HG03097 (cell line): Measurements from ENCODE around the gene TMEM232.
"Not testable (repeated sequence)": the region's sequence is repeated elsewhere in the genome, so short reads cannot be mapped to it uniquely, and the experiment has no call there.

Source experiments
- ATAC-seq: cut with Tn5 transposase; IDR thresholded peaks from one replicate; pipeline ENCODE4 v1.9.1; 2021; ENCODE audit not compliant: unreplicated experiment, low FRiP score

The TMEM232 gene

DNA sequence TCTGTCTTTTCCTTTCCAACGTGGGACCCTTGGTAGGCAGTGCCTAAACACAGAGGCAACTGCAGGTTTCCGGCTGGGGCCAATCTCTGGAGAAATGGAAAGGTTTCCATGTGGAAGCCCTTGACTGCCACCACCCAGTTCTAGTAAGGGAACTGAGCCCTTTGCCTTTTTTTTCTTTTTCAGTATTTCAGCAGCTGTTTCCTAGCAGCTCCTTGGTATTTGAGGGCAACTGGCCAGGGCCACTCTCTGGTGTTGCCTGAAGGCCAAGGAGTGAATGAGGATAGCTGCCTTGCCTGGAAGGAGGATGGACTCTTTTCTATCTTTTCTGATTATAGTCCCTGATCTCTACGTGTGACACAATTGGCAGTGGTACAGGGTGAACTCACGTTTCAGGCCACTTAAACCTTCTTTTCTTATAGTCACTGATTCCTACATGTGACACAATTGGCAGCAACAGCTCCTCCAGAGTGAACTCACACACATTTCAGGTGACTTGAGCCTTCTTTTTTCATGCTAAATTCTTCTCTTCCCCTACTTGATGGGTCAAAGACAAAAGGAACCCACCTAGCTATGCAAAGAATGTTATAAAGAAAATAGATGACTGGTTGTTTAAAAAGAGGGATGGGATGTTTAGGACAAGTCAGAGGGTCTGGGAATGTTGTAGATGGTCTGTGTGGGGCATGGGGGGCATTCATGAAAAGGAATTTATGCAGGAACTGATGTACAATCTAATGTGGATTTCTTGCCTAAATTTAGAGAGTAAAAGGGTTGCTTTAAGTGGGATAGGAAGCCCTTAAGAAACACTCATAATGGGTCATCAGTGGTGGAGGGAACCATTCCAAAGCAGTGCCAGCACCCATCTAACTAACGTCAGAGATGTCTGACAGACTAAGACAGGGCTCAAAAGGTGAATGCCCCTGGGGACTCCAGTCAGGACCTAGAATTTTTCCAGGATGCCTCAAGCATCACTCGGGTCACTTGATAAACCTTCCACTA is 190.1 kb downstream of the TMEM232 start:
- ATAC-seq, result no peak

DNA sequence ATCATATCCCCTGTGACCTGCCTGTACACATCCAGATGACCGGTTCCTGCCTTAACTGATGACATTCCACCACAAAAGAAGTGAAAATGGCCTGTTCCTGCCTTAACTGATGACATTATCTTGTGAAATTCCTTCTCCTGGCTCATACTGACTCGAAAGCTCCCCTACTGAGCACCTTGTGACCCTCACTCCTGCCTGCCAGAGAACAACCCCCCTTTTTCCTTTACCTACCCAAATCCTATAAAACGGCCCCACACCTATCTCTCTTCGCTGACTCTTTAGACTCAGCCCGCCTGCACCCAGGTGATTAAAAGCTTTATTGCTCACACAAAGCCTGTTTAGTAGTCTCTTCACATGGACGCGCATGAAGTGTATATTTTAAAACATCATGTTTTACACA is 191.3 kb downstream of the TMEM232 start:
- not testable (repeated sequence) for ATAC-seq

DNA sequence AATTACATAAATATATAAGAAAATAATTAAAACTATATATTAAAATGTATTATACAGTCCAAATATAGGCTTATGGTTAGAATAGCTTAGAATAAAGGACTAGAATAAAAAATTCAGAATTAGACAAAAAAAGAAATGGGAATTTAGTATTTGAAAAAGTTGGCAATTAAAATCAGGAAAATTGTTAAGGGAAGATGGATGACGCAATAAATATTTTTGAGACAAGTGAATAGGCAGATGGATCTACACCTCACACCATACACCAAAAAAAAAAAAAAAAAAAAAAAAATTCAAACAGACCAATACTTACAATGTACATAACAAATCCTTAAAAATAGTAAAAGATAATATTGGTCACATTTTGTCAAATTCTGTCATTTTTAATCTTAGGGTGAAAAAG is 200.7 kb downstream of the TMEM232 start:
- ATAC-seq, result no peak

DNA sequence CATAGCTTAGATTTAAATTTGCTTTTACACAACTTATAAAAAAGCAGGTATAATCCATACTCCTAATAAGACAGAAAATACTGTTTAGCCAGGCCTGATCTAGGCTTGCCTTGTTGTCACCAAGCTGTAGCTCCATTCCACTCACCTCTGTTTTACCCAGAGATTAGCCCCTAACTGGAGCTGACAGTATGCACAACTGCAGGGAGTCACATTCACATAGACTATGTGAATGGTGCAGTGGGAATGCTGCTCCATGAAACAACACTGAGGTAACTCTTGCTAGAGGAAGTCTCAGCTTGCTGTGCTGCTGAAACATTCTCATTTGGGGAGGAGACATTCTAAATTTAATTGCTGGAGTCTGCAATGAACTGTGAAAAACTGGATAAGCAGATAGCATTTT is 209.1 kb downstream of the TMEM232 start:
- no peak for ATAC-seq

DNA sequence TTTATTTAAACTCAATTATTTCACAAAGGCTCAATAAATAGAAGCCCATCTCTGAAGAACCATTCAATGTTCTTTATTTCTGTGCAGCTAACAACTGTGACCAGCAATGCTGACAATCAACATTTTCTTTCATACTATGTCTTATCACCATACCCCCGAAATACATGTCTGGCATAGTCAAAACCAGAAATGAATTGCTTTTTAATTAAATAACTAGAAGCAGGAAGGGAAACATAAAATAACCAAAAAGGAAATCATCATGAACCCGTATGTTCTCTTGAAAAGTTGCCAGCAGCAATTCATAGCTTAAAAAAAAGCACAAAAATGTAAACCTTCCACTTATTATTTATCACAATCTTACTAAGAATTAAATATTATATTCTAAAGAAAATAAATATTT is 212.4 kb downstream of the TMEM232 start:
- no peak for ATAC-seq

DNA sequence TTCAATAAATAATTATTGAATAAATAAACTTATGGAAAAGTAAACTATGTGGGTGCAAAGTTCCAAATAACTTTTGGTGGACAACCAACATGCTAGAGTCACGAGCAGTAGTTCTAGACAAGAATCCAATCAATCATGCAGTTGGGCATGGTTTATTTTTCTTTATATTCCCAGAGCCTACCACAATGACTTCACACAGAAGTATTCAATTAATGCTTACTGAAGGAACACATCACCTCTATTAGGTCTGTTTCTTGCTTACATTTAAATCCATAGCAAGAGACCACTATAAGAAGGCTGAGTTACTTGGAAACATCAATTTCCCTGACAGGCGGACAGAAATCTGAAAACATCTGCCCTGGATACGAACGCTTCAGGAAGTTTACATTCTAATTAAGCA is 214.2 kb downstream of the TMEM232 start:
- ATAC-seq, result no peak

DNA sequence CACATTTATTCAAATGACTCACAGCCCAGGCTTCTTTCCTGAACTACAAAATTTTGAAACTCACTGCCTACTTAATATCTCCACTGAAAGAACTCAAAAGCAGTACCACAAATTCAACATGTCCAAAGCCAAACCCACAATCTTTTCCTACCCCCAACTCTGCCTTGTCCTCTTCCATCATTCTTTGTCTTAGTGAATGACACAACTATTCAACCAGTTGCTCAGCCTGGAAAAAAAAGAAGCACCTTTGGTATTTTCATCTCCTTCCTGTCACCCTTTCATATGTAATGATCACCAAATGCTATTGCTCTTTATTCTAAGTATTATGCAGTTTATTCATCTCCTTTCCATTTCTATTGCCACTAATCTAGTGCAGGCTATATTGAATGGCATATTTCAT is 216.3 kb downstream of the TMEM232 start:
- no peak for ATAC-seq

DNA sequence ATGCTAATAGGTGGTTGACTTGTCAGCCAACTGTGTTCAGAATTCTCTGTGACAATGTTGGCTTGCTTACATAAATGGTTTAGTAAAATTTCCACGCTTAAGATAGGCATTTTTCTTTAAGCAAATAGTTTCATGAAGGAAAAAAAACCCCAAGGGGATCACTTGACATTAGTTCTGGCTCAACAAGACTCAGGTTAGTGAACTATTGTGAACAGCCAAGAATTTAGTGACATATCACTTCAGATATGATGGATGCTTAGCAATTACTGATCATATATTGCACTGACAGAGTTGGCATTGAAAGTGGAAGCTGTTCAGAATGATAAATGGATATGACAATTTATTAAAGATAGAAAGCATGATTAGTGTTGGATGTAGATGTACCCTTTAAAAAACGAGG is 218.5 kb downstream of the TMEM232 start:
- no peak for ATAC-seq

DNA sequence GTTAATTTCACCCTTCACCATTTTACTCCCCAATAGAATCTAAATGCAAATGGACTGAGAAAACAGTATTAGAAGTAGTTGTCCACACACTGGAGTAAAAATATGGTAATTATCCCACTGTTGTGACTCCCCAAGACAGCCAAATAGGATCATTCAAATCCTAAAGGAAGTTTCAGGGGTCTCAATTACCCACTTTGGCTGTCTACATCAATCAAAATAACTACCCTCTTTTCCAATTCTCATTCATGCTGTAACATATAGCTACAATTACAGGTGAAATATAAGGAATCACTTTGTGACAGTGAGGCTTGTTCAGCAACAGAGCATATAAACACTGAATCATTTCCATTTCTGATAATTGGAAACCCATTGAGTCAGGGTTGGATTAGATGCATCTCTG is 220.1 kb downstream of the TMEM232 start:
- no peak for ATAC-seq

DNA sequence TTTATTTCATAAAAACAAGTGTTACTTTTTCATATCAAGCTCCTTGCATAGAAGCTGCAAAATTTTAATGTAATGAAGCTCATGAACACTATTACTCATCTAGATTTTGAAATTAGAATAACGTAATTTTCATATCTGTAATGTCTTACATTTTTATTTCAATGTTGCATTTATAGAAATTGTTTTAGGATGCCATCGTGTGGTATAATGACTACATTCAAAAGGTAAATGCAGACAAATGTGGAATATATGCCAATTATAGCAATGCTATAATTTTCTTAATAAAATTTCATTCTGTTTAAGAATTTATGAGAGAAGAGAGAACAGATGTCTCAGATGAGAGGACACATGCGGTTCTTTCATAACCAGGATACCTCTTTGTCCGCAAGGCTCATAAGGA is 230.2 kb downstream of the TMEM232 start:
- ATAC-seq, result no peak

DNA sequence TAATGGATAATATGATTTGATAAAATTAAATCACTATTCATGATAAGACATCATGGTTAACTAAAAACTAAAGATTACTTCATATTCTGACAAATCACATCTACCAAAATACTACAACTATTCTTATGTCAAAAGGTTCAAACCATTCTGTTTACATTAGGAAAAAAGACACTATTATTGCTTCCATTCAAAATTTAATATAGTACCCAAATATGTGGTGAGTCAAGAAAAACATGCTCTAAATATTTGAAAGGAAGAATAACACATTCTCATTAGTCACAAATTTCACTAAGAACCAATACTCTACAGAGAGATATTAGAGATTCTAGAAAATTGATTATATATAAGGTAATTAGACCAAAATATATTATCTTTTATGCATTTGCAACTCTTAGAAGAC is 234.0 kb downstream of the TMEM232 start:
- ATAC-seq, result no peak

DNA sequence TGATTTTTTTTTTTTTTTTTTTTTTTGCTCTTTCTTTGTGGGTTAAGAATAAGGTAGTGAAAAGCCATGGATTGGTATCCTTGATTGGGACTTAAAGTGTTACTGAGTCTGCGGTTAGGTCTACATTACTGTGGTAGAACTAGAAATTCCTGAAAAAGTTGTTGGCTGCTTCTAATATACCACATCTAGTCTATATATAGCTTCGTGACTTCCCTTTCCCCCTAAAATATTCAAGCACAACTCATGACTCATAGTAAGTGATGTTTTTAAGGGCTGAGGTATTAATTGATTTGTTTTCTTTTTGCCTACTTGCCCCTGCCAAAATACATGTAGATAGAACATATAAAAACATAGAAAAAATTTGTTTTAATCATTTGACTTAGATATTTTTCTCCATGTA is 247.6 kb downstream of the TMEM232 start:
- ATAC-seq, result no peak

DNA sequence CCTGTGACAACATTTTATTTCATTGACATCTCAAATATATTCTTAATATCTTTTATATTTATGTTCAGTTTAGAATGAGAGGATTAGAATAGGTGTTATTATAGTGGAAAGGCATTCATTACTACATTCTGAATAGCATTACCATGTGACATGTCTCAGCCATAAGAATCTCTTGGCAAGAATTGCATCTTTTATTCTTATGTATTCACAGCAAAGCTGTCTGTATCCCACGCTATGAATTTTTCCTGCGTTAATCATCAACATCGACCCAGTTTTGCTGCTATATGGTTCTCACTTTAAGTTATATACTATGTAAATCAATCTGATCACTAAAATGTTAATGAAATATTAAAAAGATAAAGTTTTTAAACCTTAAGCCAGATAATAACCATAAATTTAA is 248.6 kb downstream of the TMEM232 start:
- no peak for ATAC-seq

DNA sequence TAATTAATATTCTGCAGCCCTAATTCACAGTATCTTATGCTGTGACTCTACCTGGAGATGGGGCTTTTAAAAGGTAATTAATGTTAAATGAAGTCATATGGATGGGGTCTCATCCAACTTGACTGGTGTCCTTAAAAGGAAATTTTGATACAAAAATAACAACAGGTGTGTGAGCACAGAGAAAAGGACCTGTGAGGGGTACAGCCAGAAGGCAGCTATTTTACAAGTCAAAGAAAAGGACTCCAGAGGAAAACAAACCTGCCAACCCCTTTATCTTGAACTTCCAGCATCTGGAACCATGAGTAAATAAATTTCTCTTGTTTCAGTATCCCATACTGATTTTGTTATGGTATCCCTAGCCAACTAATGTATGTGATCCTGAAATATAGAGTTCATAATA is 250.3 kb downstream of the TMEM232 start:
- ATAC-seq, result no peak

DNA sequence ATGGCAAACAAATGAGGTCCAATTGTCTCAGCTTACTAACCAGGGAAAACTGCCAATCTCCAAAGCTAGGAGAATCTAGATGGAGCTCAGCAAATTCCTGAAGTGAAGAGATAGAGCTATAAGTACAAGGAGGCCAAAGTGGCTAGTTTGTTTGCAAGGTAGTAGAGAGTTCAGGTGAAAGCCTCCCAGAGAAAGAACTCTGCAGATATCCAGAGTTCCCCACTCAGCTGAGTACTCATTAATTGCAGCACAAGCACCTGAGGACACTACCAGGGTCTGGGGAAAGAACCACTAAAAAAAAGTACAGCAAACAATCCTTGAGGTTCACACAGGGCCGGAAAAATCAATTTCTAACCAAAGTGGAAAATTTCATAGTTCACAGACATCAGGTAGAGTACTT is 250.9 kb downstream of the TMEM232 start:
- ATAC-seq, result no peak

DNA sequence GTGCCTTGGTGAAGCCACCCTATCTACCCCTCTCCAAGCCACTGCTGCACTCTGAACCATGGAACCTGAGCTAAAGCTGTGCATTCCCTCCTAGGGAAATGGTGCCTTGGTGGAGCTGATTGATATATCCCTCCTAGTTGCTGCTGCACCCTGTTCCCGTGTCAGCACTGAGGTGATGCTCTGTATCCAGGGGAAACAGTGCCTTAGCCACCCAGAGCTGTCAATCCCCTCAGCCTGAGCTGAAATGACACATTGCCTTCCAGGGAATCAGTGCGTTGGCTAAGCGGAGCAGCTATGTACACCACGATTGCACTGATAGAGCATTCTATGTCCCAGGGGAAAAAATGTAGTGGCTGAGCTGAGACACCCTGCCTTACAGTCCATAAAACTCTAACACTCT is 257.0 kb downstream of the TMEM232 start:
- no peak for ATAC-seq

DNA sequence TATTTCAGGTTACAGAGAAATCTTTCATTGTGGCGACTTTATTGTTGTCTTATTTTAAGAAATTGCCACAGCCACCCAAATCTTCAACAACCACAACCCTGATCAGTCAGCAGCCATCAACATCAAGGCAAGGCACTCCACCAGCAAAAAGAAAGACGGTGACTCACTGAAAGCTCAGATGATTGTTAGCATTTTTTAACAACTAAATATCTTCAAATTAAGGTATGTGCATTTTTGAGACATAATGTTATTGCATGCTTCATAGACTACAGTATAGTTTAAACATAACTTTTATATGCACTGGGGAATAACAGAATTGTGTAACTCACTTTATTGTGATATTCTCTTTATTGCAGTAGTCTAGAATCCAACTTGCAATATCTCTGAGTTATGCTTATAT is 263.4 kb downstream of the TMEM232 start:
- no peak for ATAC-seq

DNA sequence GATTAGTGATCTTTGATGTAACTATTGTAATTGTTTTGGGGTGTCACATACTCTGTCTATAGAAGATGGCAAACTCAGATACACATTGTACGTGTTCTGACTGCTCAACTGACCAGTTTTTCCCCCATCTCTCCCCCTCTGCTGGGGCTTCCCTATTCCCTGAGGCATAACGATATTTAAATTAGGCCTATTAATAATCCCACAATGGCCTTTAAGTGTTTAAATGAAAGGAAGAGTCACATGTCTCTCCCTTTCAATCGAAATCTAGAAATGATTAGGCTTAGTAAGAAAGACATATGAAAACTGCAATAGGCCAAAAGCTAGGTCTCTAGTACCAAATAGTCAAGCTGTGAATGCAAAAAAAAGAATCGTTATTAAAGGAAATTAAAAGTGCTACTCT is 265.6 kb downstream of the TMEM232 start:
- ATAC-seq, result no peak

DNA sequence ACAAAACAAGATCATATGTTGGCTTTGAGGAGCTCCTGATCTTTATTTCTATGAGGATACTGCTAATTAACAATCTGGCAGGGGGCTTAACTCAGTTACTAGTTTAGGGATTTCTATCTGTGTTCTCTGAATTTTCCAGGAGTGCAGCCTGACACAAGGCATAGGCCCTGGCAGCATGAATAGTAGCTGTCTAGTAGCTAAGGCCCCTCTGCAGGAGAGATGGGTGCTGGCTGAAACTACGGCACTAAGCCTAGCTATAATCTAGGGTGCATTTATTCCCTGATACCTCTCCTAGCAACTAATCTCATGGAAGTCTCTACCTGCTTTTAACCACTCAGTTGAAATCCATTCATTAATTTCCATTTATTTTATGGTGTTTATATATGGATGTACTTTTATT is 268.2 kb downstream of the TMEM232 start:
- ATAC-seq, result no peak

DNA sequence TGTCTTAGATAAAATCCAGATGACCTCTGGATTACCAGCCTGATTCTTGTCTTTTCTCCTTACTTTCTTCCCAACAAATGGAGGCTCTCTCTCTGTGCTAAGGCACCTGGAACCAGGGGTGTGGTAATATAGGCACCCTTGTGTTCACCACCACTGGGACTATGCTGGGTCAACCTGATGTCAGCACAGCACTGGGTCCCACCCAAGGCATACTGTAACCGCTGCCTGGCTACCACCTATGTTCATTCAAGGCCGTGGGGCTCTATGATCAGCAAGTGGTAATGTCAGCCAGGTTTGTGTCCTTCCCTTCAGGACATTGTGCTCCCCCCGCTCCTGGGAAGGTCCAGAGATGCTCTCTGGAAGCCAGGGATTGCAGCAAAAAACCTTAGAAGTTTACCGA is 283.6 kb downstream of the TMEM232 start:
- ATAC-seq, result no peak

DNA sequence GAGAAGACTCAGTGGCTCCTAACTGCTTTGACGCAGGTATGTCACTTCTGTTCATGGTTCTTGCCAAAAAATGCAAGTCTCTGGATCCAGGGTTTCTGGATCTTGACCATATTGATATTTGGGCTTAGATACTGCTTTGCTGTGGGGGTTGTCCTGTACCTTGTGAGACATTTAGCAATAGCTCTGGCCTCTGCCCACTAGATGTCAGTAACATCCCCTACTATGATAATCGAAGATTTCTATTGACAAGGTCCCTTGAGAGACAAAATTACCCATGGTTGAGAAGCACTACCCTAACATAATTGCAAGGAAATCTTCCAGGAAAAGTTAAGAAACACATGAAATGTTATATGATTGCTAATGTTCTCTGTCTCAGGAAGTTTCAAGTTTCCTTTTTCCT is 285.4 kb downstream of the TMEM232 start:
- ATAC-seq, result no peak

DNA sequence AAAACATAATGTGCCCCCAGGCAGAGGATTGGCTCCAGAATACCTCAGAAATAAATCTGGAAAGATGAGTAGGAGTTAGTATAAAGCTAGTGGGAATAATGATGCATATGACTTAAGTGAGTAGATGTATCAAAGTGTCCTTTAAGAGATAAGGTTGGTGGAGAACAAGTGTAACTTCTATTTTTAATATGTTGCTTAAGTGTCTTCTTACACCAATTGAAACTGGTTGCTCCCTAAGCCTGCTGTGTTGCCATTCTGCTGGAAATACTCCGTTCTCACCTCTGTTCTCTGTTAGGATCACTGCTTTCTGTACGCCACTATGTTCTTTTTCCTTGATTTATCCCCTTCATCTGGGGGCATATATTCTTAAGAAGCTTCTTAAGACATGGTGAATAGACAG is 286.4 kb downstream of the TMEM232 start:
- no peak for ATAC-seq

DNA sequence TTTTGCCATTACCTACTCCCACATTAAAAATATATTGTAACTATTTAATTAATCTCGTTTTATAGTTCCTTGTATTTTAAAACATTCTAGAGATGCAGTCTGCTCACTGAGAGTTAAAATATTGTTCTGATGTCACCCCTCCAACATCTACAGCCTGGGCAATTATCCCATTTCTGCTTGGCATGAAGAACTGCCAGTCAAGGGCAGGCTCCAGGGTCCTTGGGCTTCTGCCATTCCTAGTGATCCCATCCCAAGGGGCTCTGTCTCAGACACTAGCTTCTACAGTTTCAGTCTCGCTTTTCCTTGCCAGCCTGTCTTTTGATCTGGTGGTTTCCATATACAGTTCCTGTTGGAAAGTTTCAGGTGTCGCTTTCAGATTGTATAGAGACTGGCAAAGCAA is 287.2 kb downstream of the TMEM232 start:
- ATAC-seq, result no peak
